Sigmoid colon (tissue), 7 donors: Measurements from ENCODE around the gene CNTN4. TPM values are rescaled to one million over a fixed set of nuclear protein-coding genes. Genes with fewer than 3 reads are reported as not detected.

ENCODE experiments used
- DNase-seq: peaks from one replicate; pipeline ENCODE4 v3.0.0-alpha.2; 2019
- H3K27ac ChIP-seq, 4 donors: fragments of 200-600 bp; sonication (generic); one replicate each; pipeline ENCODE4 v1.5.1; 2016 to 2019; ENCODE audit warnings: mild to moderate bottlenecking in 1 of 4
- H3K27me3 ChIP-seq, 3 donors: fragments of 200-600 bp; sonication (generic); one replicate each; pipeline ENCODE4 v1.5.1; 2019; ENCODE audit warnings: mild to moderate bottlenecking in 1 of 3
- H3K36me3 ChIP-seq, 4 donors: fragments of 200-600 bp; sonication (generic); one replicate each; pipeline ENCODE4 v1.5.1; 2016 to 2019
- H3K4me1 ChIP-seq, 4 donors: fragments of 200-600 bp; sonication (generic); one replicate each; pipeline ENCODE4 v1.5.1; 2017 to 2019
- H3K4me3 ChIP-seq, 4 donors: fragments of 200-600 bp; sonication (generic); one replicate each; pipeline ENCODE4 v1.5.1; 2017 to 2019; ENCODE audit warnings: mild to moderate bottlenecking in 2 of 4, moderate library complexity in 1 of 4
- H3K9me3 ChIP-seq, 4 donors: fragments of 200-600 bp in 3 of 4; sonication (generic) in 3 of 4; one replicate each; pipeline versions ENCODE4 v1.5.1 to v1.6.1; 2013 to 2019
- CTCF ChIP-seq, 4 experiments: fragments of 450-650 bp in 3 of 4; fragments of 200-600 bp in 1 of 4; IDR thresholded peaks; one replicate each; pipeline ENCODE4 v1.5.1; 2016 to 2019; ENCODE audit warnings: antibody characterized with exemption in 4 of 4, mild to moderate bottlenecking in 3 of 4, moderate library complexity in 2 of 4
- EP300 ChIP-seq, 4 donors: sonication (generic); formaldehyde crosslinking; IDR thresholded peaks; one replicate each; pipeline ENCODE4 v1.6.1; 2017; ENCODE audit warnings: antibody characterized with exemption in 4 of 4
- POLR2A ChIP-seq, 2 donors: fragments of 450-650 bp; IDR thresholded peaks; one replicate each; pipeline ENCODE4 v1.6.1; 2016; ENCODE audit warnings: antibody characterized with exemption in 2 of 2, mild to moderate bottlenecking in 2 of 2, moderate library complexity in 2 of 2
- POLR2AphosphoS5 ChIP-seq, 4 donors: sonication (generic); formaldehyde crosslinking; IDR thresholded peaks; one replicate each; pipeline ENCODE4 v1.6.1; 2017; ENCODE audit warnings: antibody characterized with exemption in 4 of 4
- WGBS, 2 donors: extraction: QIAGEN DNeasy Blood & Tissue Kit; methylation state at CpG; one replicate each; pipeline ENCODE4 v1.1.7; 2013; 5-methylcytosine and 5-hydroxymethylcytosine counted together
- intact Hi-C: fragments of 100-400 bp; cut with DNase I; formaldehyde crosslinking; loops from one replicate; pipeline ENCODE4 v1.15.1; 2023
- polyA plus RNA-seq, 3 donors: library from polyadenylated mRNA; stranded (reverse); fragments of 200-250 nt; gene quantifications; one replicate each; pipeline ENCODE4 v1.2.3, GENCODE V29; 2013
- total RNA-seq, 4 donors: library from RNA; depleted of rRNA; stranded (reverse); fragments of >200 nt; gene quantifications; one replicate each; pipeline ENCODE4 v1.1.0, GENCODE V29; 2016
- donor health status: healthy with polysubstance abuse.
- donor health status: Bipolar disorder and iron deficiency.
- donor health status: healthy.

The CNTN4 gene
- total and polyA plus RNA-seq, 7 donors, result 1.4 to 10.0 (median 7.5) TPM

GRCh38 chr3:2543247-2543646, 444.6 kb downstream of the CNTN4 start:
- DNase-seq, result no peak
- Histone ChIP-seq H3K4me1 (no peaks in the 10 kb centered on the region), H3K27me3 (no peaks in the 10 kb centered on the region), H3K36me3 (no peaks in the 10 kb centered on the region), H3K27ac (no peak overlapping the region), H3K9me3 (no peaks in the 10 kb centered on the region), H3K4me3 (no peak overlapping the region)
- TF ChIP-seq CTCF (IDR thresholded peaks at IDR 0.05) (no peak), EP300 (IDR thresholded peaks at IDR 0.05) (no peak), POLR2AphosphoS5 (IDR thresholded peaks at IDR 0.05) (no peak), POLR2A (IDR thresholded peaks at IDR 0.05) (no peak)
- intact Hi-C loops, result no loop called here
- 84 to 91% methylated on average over 3 of the region's 3 CpGs for WGBS, 2 donors

- no peaks in the 10 kb centered on the region for H3K27me3 ChIP-seq
- no peak for TF ChIP-seq POLR2AphosphoS5 (IDR thresholded peaks at IDR 0.05)
- TF ChIP-seq POLR2A (IDR thresholded peaks at IDR 0.05), result no peak
- no peak for TF ChIP-seq CTCF (IDR thresholded peaks at IDR 0.05)
- no peak for TF ChIP-seq EP300 (IDR thresholded peaks at IDR 0.05)
- H3K27ac ChIP-seq, result no peak overlapping the region
- H3K9me3 ChIP-seq, result no peaks in the 10 kb centered on the region
- H3K4me3 ChIP-seq, result no peak overlapping the region
- DNase-seq, result no peak
- WGBS, 2 donors, result 93% methylated on average over 2 of the region's 2 CpGs
- no peaks in the 10 kb centered on the region for H3K4me1 ChIP-seq
- intact Hi-C loops, result no loop called here
- H3K36me3 ChIP-seq, result no peaks in the 10 kb centered on the region
Measured at GRCh38 chr3:2544212-2544611, 445.5 kb downstream of the CNTN4 start.

GRCh38 chr3:2544718-2545117, 446.1 kb downstream of the CNTN4 start:
- no peak overlapping the region for H3K27ac ChIP-seq
- H3K36me3 ChIP-seq, result no peaks in the 10 kb centered on the region
- H3K4me1 ChIP-seq, result no peaks in the 10 kb centered on the region
- no peaks in the 10 kb centered on the region for H3K9me3 ChIP-seq
- WGBS, 2 donors, result 78 to 87% methylated on average over 2 of the region's 2 CpGs
- DNase-seq, result no peak
- no peak overlapping the region for H3K4me3 ChIP-seq
- intact Hi-C loops, result no loop called here
- no peaks in the 10 kb centered on the region for H3K27me3 ChIP-seq
- no peak for TF ChIP-seq POLR2A (IDR thresholded peaks at IDR 0.05)
- no peak for TF ChIP-seq POLR2AphosphoS5 (IDR thresholded peaks at IDR 0.05)
- no peak for TF ChIP-seq EP300 (IDR thresholded peaks at IDR 0.05)
- no peak for TF ChIP-seq CTCF (IDR thresholded peaks at IDR 0.05)

GRCh38 chr3:2547049-2547448, 448.4 kb downstream of the CNTN4 start:
- 91% methylated on average over 4 of the region's 4 CpGs for WGBS, 2 donors
- H3K4me1 ChIP-seq, result no peaks in the 10 kb centered on the region
- TF ChIP-seq EP300 (IDR thresholded peaks at IDR 0.05), result no peak
- no peak for TF ChIP-seq CTCF (IDR thresholded peaks at IDR 0.05)
- TF ChIP-seq POLR2AphosphoS5 (IDR thresholded peaks at IDR 0.05), result no peak
- no peak for TF ChIP-seq POLR2A (IDR thresholded peaks at IDR 0.05)
- no peaks in the 10 kb centered on the region for H3K9me3 ChIP-seq
- no peaks in the 10 kb centered on the region for H3K27me3 ChIP-seq
- intact Hi-C loops, result no loop called here
- H3K4me3 ChIP-seq, result no peak overlapping the region
- no peak for DNase-seq
- H3K27ac ChIP-seq, result no peak overlapping the region
- H3K36me3 ChIP-seq, result no peaks in the 10 kb centered on the region

- intact Hi-C loops, result no loop called here
- TF ChIP-seq CTCF (IDR thresholded peaks at IDR 0.05) (no peak), POLR2AphosphoS5 (IDR thresholded peaks at IDR 0.05) (no peak), EP300 (IDR thresholded peaks at IDR 0.05) (no peak), POLR2A (IDR thresholded peaks at IDR 0.05) (no peak)
Measured at GRCh38 chr3:2554656-2555055, 456.0 kb downstream of the CNTN4 start.

More at GRCh38 chr3:2554656-2555055, 456.0 kb downstream of the CNTN4 start:
- Histone ChIP-seq H3K9me3 (no peaks in the 10 kb centered on the region), H3K4me3 (no peak overlapping the region), H3K27ac (no peak overlapping the region), H3K4me1 (no peaks in the 10 kb centered on the region), H3K36me3 (no peaks in the 10 kb centered on the region), H3K27me3 (no peaks in the 10 kb centered on the region)
- no peak for DNase-seq
- WGBS, 2 donors, result 67 to 76% methylated on average over 3 of the region's 3 CpGs
